Activated CD8-positive, alpha-beta T cell treated with anti-CD3 and anti-CD28 coated beads for 36 hours (primary cell): ENCODE data around the gene ARPC2. TPM values are rescaled to one million over a fixed set of nuclear protein-coding genes. Genes with fewer than 3 reads are reported as not detected.
A peak's percentile ranks its signal among the peaks of the same experiment; 100 is the strongest.

Experiments used
- ATAC-seq: fragments of 200-7000 bp; cut with Tn5 transposase; one replicate; pipeline ENCODE4 v1.10.0; 2021; ENCODE audit warnings: mild to moderate bottlenecking, moderate library complexity
- CTCF ChIA-PET: fragments of 350-600 bp; sonication (Branson Sonifier 250); formaldehyde crosslinking; loops from one replicate; lab custom pipeline; 2021; ENCODE audit warnings: antibody characterized with exemption; lab: Charles Lee
- POLR2A ChIA-PET: fragments of 350-600 bp; sonication (Branson Sonifier 250); formaldehyde crosslinking; loops from one replicate; lab custom pipeline; 2021; ENCODE audit warnings: antibody characterized with exemption; lab: Charles Lee
- DNase-seq: peaks from one replicate; pipeline ENCODE4 v3.0.0-alpha.2; 2020
- H3K27ac Mint-ChIP-seq: one replicate; pipeline ENCODE4 v1.8.0; 2021; ENCODE audit warnings: mild to moderate bottlenecking, mixed read lengths
- H3K27me3 Mint-ChIP-seq: one replicate; pipeline ENCODE4 v1.8.0; 2021; ENCODE audit warnings: mixed read lengths
- H3K36me3 Mint-ChIP-seq: one replicate; pipeline ENCODE4 v1.8.0; 2021; ENCODE audit warnings: low read depth, mixed read lengths
- H3K4me1 Mint-ChIP-seq: one replicate; pipeline ENCODE4 v1.8.0; 2021; ENCODE audit warnings: low read depth, mixed read lengths
- H3K4me3 Mint-ChIP-seq: one replicate; pipeline ENCODE4 v1.8.0; 2021; ENCODE audit warnings: mild to moderate bottlenecking, moderate library complexity, mixed read lengths
- H3K9me3 Mint-ChIP-seq: one replicate; pipeline ENCODE4 v1.8.0; 2021; ENCODE audit warnings: mixed read lengths
- intact Hi-C: fragments of 100-400 bp; cut with micrococcal nuclease; formaldehyde crosslinking; loops from one replicate; pipeline ENCODE4 v1.10.0; 2022
- total RNA-seq, 2 experiments: library from RNA; stranded (reverse); gene quantifications; one replicate each; pipeline ENCODE4 v1.2.3, GENCODE V29; 2021
- TF ChIP-seq, protein P1 (sequence below): fragments of 200-600 bp; IDR thresholded peaks from one replicate; pipeline ENCODE4 v1.8.0; 2022; ENCODE audit warnings: antibody characterized with exemption, mild to moderate bottlenecking

Gene ARPC2
- total RNA-seq, 2 experiments from 2014 or later, result 636 to 644 TPM

DNA sequence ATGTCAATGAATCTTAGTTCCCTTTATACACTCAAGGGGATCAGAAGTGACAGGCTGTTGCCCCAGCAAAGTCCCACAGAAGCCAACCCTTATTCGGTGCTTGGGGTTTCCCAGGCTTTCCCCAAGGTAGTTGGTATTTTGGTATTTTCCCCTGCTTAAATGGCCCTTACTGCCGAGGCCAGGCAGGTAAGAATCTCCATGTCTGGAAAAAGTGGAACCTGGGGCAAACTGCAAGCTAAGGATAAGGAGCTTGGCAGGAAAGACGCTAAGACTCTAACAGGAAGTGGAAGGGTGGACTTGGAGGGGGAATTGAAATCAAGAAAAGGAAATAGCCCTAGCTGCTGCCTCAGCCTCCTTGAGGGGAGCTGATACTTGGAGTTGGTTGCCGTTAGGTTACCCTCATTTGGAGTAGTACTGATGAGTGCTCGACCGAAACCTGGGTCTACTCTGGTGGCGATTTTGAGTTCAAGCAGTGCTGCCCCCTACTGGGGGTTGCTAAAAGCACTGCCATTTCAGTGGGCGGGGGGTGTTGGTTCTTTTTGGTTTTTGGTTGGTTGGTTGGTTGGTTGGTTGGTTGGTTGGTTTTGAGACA is 40.5 kb downstream of the ARPC2 start:
- intact Hi-C loops, result loop anchor here (5.0 kb wide), 2 partner anchors 35 to 70 kb away; no protein-coding TSS in a partner anchor
- POLR2A ChIA-PET, result interaction anchor here (0.8 to 2.3 kb wide), 9 partner anchors 10 to 72 kb away, joined by 3 to 10 read pairs (median 4); partner anchors contain the start of genes AAMP and PNKD
- DNase-seq, result peak; percentile 80

GRCh38 chr2:218259099-218259961 is 42.3 kb downstream of the ARPC2 start:
- intact Hi-C loops, result loop anchor here (5.0 kb wide), 2 partner anchors 37 to 72 kb away; no protein-coding TSS in a partner anchor
- Mint-ChIP-seq H3K36me3 (peaks cover 16% of the 10 kb centered on the region), H3K9me3 (no peaks in the 10 kb centered on the region), H3K27me3 (no peaks in the 10 kb centered on the region), H3K4me1 (peaks cover 31% of the 10 kb centered on the region), H3K27ac (peak overlapping the region; percentile 62), H3K4me3 (no peak overlapping the region)
- TF ChIP-seq, protein P1, sequence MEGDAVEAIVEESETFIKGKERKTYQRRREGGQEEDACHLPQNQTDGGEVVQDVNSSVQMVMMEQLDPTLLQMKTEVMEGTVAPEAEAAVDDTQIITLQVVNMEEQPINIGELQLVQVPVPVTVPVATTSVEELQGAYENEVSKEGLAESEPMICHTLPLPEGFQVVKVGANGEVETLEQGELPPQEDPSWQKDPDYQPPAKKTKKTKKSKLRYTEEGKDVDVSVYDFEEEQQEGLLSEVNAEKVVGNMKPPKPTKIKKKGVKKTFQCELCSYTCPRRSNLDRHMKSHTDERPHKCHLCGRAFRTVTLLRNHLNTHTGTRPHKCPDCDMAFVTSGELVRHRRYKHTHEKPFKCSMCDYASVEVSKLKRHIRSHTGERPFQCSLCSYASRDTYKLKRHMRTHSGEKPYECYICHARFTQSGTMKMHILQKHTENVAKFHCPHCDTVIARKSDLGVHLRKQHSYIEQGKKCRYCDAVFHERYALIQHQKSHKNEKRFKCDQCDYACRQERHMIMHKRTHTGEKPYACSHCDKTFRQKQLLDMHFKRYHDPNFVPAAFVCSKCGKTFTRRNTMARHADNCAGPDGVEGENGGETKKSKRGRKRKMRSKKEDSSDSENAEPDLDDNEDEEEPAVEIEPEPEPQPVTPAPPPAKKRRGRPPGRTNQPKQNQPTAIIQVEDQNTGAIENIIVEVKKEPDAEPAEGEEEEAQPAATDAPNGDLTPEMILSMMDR, result no peak
- ChIA-PET CTCF (interaction anchor here (0.9 to 3.7 kb wide), 9 partner anchors 11 to 92 kb away, joined by 3 to 27 read pairs (median 4); partner anchors contain the start of genes AAMP, CXCR1 and PNKD), POLR2A (interaction anchor here (0.6 to 4.7 kb wide), 7 partner anchors 8 to 43 kb away, joined by 3 to 15 read pairs (median 7); partner anchors contain the start of genes AAMP and PNKD)
- DNase-seq (no peak), ATAC-seq (no peak)

More for the DNA sequence above, 40.5 kb downstream of the ARPC2 start:
- TF ChIP-seq, protein P1, result peak; percentile 62
- peaks cover 27% of the 10 kb centered on the region for H3K4me1 Mint-ChIP-seq
- peaks cover 25% of the 10 kb centered on the region for H3K36me3 Mint-ChIP-seq
- no peaks in the 10 kb centered on the region for H3K27me3 Mint-ChIP-seq
- H3K4me3 Mint-ChIP-seq, result no peak overlapping the region
- H3K27ac Mint-ChIP-seq, result peak overlapping the region; percentile 87
- no peaks in the 10 kb centered on the region for H3K9me3 Mint-ChIP-seq
- peak; percentile 84 for ATAC-seq
- CTCF ChIA-PET, result interaction anchor here (0.6 to 4.7 kb wide), 27 partner anchors 10 to 135 kb away, joined by 3 to 41 read pairs (median 4); partner anchors contain the start of genes AAMP, ARPC2 and PNKD

- DNase-seq (no peak), ATAC-seq (no peak)
- TF ChIP-seq, protein P1, result no peak
- H3K4me1 Mint-ChIP-seq, result peaks cover 30% of the 10 kb centered on the region
- H3K36me3 Mint-ChIP-seq, result peaks cover 12% of the 10 kb centered on the region
- no peak overlapping the region for H3K27ac Mint-ChIP-seq
- CTCF ChIA-PET, result interaction anchor here (0.9 to 3.7 kb wide), 4 partner anchors 10 to 72 kb away, joined by 3 to 27 read pairs (median 4); partner anchors contain the start of genes AAMP and PNKD
- no peak overlapping the region for H3K4me3 Mint-ChIP-seq
- intact Hi-C loops, result no loop called here
- POLR2A ChIA-PET, result interaction anchor here (4.7 kb wide), 1 partner anchor 10 kb away, joined by 15 read pairs; the partner anchor contains the start of genes AAMP and PNKD
- no peaks in the 10 kb centered on the region for H3K9me3 Mint-ChIP-seq
- no peaks in the 10 kb centered on the region for H3K27me3 Mint-ChIP-seq
Measured at GRCh38 chr2:218260166-218260565, 43.2 kb downstream of the ARPC2 start.

GRCh38 chr2:218260742-218261422 is 43.9 kb downstream of the ARPC2 start, which contains the start of gene GPBAR1:
TSS of gene GPBAR1 (plus strand) at chr2:218261015. CDS start at chr2:218262725, 1,710 bp downstream.
- ChIA-PET CTCF (interaction anchor here (1.6 to 3.7 kb wide), 2 partner anchors 9 to 73 kb away, joined by 5 to 27 read pairs; partner anchors contain the start of genes AAMP and PNKD), POLR2A (interaction anchor here (0.5 to 4.7 kb wide), 5 partner anchors 9 to 26 kb away, joined by 3 to 15 read pairs (median 3); partner anchors contain the start of genes AAMP and PNKD)
- Mint-ChIP-seq H3K4me3 (no peak within 1 kb of the TSS), H3K9me3 (no peaks in the 10 kb centered on the region), H3K27me3 (no peaks in the 10 kb centered on the region), H3K27ac (peak within 1 kb of the TSS; percentile 20), H3K4me1 (peaks cover 29% of the 10 kb centered on the region), H3K36me3 (peaks cover 10% of the 10 kb centered on the region)
- intact Hi-C loops, result no loop called here
- no peak for ATAC-seq
- TF ChIP-seq, protein P1, result no peak
- DNase-seq, result no peak
